ENCODE data around the gene IGSF10.

IGSF10 gene

DNA sequence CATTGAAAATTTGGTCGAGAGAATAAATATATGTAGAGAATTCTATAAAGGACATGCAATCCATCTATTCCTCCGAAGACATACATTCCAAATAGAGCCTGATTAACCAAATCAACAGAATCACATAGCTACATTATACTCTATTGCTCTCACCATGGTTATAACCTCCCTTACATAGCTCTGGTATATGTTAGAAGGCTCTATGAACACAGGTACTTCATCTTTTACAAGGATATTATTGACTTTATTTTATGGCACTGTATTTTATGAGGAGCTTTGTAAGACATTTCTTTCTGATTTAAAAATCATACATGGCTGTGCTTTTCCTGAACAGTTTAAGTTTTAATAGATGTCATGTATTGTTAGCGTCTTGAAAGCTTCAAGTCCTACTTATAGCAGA lies 4.8 kb downstream of the IGSF10 start:
- Mint-ChIP-seq H3K4me1 (peaks cover 8% of the 10 kb centered on the region), H3K9me3 (no peaks in the 10 kb centered on the region), H3K27me3 (ENCODE audit: low read depth, poor library complexity) (peaks cover 19% of the 10 kb centered on the region), H3K36me3 (ENCODE audit: low read depth) (no peaks in the 10 kb centered on the region), H3K4me3 (no peak overlapping the region), H3K27ac (no peak overlapping the region)
- TF ChIP-seq, protein P1, sequence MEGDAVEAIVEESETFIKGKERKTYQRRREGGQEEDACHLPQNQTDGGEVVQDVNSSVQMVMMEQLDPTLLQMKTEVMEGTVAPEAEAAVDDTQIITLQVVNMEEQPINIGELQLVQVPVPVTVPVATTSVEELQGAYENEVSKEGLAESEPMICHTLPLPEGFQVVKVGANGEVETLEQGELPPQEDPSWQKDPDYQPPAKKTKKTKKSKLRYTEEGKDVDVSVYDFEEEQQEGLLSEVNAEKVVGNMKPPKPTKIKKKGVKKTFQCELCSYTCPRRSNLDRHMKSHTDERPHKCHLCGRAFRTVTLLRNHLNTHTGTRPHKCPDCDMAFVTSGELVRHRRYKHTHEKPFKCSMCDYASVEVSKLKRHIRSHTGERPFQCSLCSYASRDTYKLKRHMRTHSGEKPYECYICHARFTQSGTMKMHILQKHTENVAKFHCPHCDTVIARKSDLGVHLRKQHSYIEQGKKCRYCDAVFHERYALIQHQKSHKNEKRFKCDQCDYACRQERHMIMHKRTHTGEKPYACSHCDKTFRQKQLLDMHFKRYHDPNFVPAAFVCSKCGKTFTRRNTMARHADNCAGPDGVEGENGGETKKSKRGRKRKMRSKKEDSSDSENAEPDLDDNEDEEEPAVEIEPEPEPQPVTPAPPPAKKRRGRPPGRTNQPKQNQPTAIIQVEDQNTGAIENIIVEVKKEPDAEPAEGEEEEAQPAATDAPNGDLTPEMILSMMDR (IDR thresholded peaks at IDR 0.05) = no peak
- DNase-seq = no peak

DNA sequence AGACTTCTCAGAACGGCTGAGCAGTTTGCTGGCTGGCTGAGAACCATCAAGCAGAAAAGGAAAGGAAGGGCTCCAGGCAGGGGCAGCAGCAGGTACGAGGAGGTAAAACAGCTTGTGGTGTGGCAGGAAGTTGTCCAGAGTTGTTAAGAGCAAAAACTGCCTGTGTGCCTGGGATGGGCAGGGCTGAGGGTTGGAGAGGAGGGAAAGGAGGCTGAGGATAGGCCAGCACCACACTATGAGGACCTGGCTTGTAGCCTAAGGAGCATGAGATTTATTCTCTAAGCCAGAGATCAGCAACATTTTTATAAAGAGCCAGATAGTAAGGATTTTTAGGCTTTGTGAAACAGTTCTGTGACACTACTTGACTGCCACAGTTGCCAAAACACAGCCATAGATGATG lies 8.0 kb downstream of the IGSF10 start:
- Mint-ChIP-seq H3K27ac (no peak overlapping the region), H3K36me3 (ENCODE audit: low read depth) (no peaks in the 10 kb centered on the region), H3K4me1 (no peaks in the 10 kb centered on the region), H3K27me3 (ENCODE audit: low read depth, poor library complexity) (no peaks in the 10 kb centered on the region), H3K9me3 (no peaks in the 10 kb centered on the region), H3K4me3 (no peak overlapping the region)
- TF ChIP-seq, protein P1 (IDR thresholded peaks at IDR 0.05) = no peak
- DNase-seq = no peak

DNA sequence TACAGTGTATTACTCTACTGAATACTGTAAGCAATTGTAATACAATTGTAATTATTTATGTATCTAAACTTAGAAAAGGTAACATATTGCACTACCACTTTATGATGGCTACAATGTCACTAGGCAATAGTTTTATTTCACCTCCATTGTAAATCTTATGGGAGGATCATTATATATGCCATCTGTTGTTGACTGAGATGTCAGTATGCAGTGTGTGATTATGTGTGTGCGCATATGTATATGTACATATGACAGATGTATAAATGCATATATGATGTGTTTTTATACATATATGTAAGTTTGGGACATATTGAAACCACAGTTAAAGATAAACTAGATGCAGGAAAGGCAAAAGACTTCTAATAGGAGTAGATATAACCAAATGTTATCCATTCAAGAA lies 8.5 kb downstream of the IGSF10 start:
- H3K4me1 Mint-ChIP-seq = no peaks in the 10 kb centered on the region
- no peak for DNase-seq
- no peak overlapping the region for H3K27ac Mint-ChIP-seq
- no peaks in the 10 kb centered on the region for H3K27me3 Mint-ChIP-seq (ENCODE audit: low read depth, poor library complexity)
- H3K9me3 Mint-ChIP-seq = no peaks in the 10 kb centered on the region
- H3K36me3 Mint-ChIP-seq (ENCODE audit: low read depth) = no peaks in the 10 kb centered on the region
- TF ChIP-seq, protein P1 (IDR thresholded peaks at IDR 0.05) = no peak
- no peak overlapping the region for H3K4me3 Mint-ChIP-seq

DNA sequence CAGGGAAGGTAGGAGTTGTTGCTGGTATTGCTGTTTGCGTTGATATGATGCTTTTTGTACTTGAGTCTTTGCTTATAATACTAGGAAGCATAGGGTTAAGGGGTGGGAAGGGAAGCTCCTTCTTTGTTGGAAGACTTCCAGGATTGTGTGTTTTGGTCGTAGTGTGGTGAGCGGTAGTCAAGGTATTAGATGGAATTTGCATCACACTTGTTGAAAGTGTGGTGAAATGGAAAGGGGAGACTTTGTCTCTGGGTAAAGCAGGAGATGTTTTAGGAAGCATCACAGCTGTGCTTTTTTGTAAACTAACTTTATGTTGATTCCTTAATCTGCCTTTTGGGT lies 14.9 kb downstream of the IGSF10 start:
- DNase-seq = no peak
- no peak overlapping the region for H3K4me3 Mint-ChIP-seq
- TF ChIP-seq, protein P1 (IDR thresholded peaks at IDR 0.05) = no peak
- H3K9me3 Mint-ChIP-seq = no peaks in the 10 kb centered on the region
- no peaks in the 10 kb centered on the region for H3K4me1 Mint-ChIP-seq
- no peak overlapping the region for H3K27ac Mint-ChIP-seq
- H3K27me3 Mint-ChIP-seq (ENCODE audit: low read depth, poor library complexity) = no peaks in the 10 kb centered on the region
- no peaks in the 10 kb centered on the region for H3K36me3 Mint-ChIP-seq (ENCODE audit: low read depth)

DNA sequence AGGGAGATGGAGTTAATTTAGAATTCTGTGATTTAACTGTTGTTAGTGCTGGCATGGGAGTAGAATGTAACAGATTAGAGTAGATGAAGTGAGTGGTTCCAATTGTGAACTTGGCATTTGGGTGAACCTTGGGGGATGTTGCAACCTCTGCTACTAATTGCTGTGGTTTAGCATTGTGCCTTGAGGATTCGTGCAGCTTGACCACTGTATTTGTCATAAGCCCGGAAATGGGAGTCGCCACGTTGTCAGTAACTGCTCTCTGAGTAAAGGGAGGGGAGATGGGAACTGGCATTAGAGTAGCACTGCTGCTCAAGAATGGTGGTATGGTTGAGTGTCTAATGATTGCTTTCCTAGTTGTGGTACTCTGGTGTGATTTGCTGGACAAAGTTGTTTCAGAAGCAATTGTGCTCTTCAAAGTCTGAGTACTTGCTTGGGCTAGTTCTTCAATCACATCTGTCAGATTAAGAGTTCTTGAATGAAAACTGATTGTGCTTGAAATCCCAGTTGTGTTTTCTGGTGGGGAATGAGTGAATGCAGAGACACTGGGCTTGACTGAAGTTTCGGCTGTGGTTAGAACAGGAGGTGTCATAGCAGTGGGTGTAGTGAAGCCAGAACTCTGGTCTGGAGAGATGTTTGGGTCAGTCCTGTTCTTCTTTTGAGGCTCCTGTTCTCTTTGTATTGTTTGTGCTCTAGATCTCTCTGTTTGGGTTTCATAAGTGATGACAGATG lies 15.4 kb downstream of the IGSF10 start:
- Mint-ChIP-seq H3K27ac (no peak overlapping the region), H3K27me3 (ENCODE audit: low read depth, poor library complexity) (no peaks in the 10 kb centered on the region), H3K4me3 (no peak overlapping the region), H3K9me3 (no peaks in the 10 kb centered on the region), H3K4me1 (no peaks in the 10 kb centered on the region), H3K36me3 (ENCODE audit: low read depth) (no peaks in the 10 kb centered on the region)
- DNase-seq = no peak
- TF ChIP-seq, protein P1 (IDR thresholded peaks at IDR 0.05) = no peak

DNA sequence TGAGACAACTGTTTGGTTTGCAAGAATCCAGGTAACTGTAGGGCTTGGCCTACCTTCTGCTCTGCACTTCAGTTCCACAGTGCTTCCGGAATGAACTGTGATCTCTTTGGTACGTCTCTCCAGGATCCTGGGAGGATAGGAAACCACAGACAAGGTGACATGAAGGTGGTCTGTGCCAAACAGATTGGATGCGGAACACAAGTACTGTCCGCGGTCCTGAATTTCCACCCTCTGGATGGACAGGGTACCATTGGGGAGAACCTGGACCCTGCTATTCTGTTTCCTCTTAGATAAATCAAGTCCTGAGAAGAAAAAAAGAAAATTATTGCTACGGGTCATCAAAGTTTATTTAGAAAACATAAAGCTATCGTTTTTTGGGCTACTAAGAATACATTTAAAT lies 17.3 kb downstream of the IGSF10 start:
- no peaks in the 10 kb centered on the region for H3K36me3 Mint-ChIP-seq (ENCODE audit: low read depth)
- peak; percentile 73 for DNase-seq
- H3K27ac Mint-ChIP-seq = no peak overlapping the region
- no peaks in the 10 kb centered on the region for H3K27me3 Mint-ChIP-seq (ENCODE audit: low read depth, poor library complexity)
- TF ChIP-seq, protein P1 (IDR thresholded peaks at IDR 0.05) = no peak
- H3K4me1 Mint-ChIP-seq = no peaks in the 10 kb centered on the region
- H3K4me3 Mint-ChIP-seq = no peak overlapping the region
- no peaks in the 10 kb centered on the region for H3K9me3 Mint-ChIP-seq
